Parathyroid adenoma (tissue), 2 donors: ENCODE results near the gene ZNF554.
A peak's percentile ranks its signal among the peaks of the same experiment; 100 is the strongest.

ENCODE experiments used
- H2AFZ ChIP-seq: fragments of 300-600 bp; sonication (generic); one replicate; pipeline ENCODE4 v1.7.0; 2017; ENCODE audit warnings: antibody characterized with exemption, mild to moderate bottlenecking
- H3K27ac ChIP-seq: fragments of 300-600 bp; sonication (generic); one replicate; pipeline ENCODE4 v1.7.0; 2017
- H3K27me3 ChIP-seq: fragments of 300-600 bp; sonication (generic); one replicate; pipeline ENCODE4 v1.7.0; 2017; ENCODE audit warnings: low read length; ENCODE audit not compliant: control insufficient read depth, insufficient read depth
- H3K36me3 ChIP-seq: fragments of 300-600 bp; sonication (generic); one replicate; pipeline ENCODE4 v1.7.0; 2017; ENCODE audit warnings: low read length; ENCODE audit not compliant: control insufficient read depth, insufficient read depth
- H3K4me1 ChIP-seq: fragments of 300-600 bp; sonication (generic); one replicate; pipeline ENCODE4 v1.7.0; 2017; ENCODE audit warnings: control low read depth
- H3K4me2 ChIP-seq: fragments of 300-600 bp; sonication (generic); one replicate; pipeline ENCODE4 v1.7.0; 2017; ENCODE audit warnings: low read length
- H3K4me3 ChIP-seq: fragments of 300-600 bp; sonication (generic); one replicate; pipeline ENCODE4 v1.7.0; 2017; ENCODE audit warnings: low read depth, low read length
- H3K79me2 ChIP-seq: fragments of 300-600 bp; sonication (generic); one replicate; pipeline ENCODE4 v1.7.0; 2017; ENCODE audit warnings: control low read depth
- H3K9ac ChIP-seq: fragments of 300-600 bp; sonication (generic); one replicate; pipeline ENCODE4 v1.7.0; 2017; ENCODE audit warnings: mild to moderate bottlenecking
- H3K9me3 ChIP-seq: fragments of 300-600 bp; sonication (generic); one replicate; pipeline ENCODE4 v1.7.0; 2017; ENCODE audit warnings: low read length; ENCODE audit not compliant: control insufficient read depth
- CTCF ChIP-seq: fragments of 300-600 bp; sonication (generic); IDR thresholded peaks from one replicate; pipeline ENCODE4 v1.7.0; 2017; ENCODE audit warnings: antibody characterized with exemption, mild to moderate bottlenecking
- donor health status: primary hyperparathyroidism.

Gene ZNF554

GRCh38 chr19:2774953-2775555 lies 44.6 kb upstream of the ZNF554 start:
- no peak overlapping the region for H3K4me3 ChIP-seq
- TF ChIP-seq CTCF, result no peak
- no peaks in the 10 kb centered on the region for H3K4me1 ChIP-seq
- peak overlapping the region; percentile 71 for H3K27ac ChIP-seq
- H3K27me3 ChIP-seq, result no peaks in the 10 kb centered on the region
- no peak overlapping the region for H3K9ac ChIP-seq
- H2AFZ ChIP-seq, result no peak overlapping the region
- H3K36me3 ChIP-seq, result no peaks in the 10 kb centered on the region
- no peaks in the 10 kb centered on the region for H3K9me3 ChIP-seq
- H3K79me2 ChIP-seq, result peaks cover 83% of the 10 kb centered on the region
- peak overlapping the region; percentile 38 for H3K4me2 ChIP-seq

DNA sequence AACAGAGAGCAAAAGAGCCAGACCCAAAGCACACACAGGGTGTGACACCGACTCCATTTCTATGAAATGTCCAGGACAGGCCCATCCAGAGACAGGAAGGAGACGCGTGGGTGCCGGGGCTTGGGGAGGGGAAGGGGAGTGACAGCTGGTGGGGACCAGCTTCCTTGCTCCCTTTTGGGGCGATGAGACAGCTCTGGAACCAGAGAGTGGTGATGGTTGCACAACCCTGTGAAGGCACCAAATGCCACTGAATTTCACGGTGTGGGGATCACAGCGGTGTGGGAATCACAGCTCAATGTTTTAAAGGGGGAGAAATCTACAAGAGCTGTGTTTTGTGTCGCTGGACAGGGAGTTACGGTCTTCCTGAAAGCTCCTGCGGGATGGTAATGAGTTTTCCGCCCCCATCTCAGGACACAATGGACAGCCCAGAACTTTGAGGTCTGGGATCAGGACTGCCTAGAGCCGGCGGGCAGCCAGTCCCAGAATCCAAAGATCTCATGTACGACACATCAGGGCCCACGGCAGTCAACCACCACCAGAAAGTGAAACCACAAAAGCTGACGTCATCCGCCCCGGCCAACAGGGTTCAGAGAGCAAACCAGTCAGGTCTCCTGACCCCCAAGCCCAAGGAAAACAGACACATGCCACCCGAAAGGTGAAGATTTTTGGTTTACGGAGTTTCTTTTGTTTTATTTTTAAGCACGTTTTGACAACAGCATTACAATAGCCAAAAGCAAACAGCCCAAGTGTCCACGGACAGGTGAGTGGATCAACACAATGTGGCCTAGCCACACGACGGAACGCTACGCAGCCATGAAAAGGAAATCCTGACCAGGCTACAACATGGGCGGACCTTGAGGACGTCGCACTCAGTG lies 43.9 kb upstream of the ZNF554 start:
- no peak for TF ChIP-seq CTCF
- no peaks in the 10 kb centered on the region for H3K9me3 ChIP-seq
- no peaks in the 10 kb centered on the region for H3K27me3 ChIP-seq
- peak overlapping the region; percentile 71 for H3K27ac ChIP-seq
- H3K36me3 ChIP-seq, result no peaks in the 10 kb centered on the region
- no peak overlapping the region for H2AFZ ChIP-seq
- no peaks in the 10 kb centered on the region for H3K4me1 ChIP-seq
- H3K4me3 ChIP-seq, result no peak overlapping the region
- no peak overlapping the region for H3K9ac ChIP-seq
- peak overlapping the region; percentile 38 for H3K4me2 ChIP-seq
- H3K79me2 ChIP-seq, result peaks cover 83% of the 10 kb centered on the region

DNA sequence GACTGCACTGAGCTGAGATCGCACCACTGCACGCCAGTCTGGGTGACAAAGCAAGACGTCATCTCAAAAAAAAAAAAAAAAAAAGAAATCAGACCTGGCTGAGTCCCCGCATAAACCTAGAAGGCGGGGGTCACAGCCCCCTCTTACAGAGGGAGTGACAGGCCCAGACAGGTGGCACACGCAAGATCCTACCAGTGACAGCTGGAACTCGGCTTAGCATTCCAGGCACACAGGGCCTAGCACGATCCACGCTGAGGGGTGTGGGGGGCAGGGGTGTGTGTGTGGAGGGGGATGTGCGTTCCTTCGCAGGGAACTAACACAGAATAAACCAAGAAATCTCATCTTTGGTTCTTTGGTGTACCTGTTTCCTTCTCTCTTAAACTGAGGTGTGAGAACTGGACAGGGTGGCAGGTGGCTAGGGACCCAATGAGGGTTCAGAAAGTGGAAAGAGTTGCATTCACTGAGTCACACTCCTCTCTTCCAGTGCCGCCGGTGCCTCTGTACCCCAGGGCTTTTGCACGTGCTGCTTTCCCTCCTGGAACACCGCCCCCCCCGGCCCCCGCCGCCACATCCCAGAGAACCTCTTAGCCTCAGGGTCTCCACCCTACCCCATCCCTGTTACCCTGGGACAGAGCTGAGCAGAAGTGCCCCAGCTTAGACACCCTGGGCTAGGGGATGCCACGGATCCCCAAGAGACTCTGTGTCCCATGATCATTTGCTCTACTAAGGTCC lies 41.5 kb upstream of the ZNF554 start:
- Histone ChIP-seq H2AFZ (no peak overlapping the region), H3K27me3 (no peaks in the 10 kb centered on the region), H3K36me3 (no peaks in the 10 kb centered on the region), H3K4me2 (no peak overlapping the region), H3K9me3 (no peaks in the 10 kb centered on the region), H3K27ac (no peak overlapping the region), H3K9ac (no peak overlapping the region), H3K4me3 (no peak overlapping the region), H3K4me1 (peaks cover 4% of the 10 kb centered on the region), H3K79me2 (peaks cover 88% of the 10 kb centered on the region)
- no peak for TF ChIP-seq CTCF

DNA sequence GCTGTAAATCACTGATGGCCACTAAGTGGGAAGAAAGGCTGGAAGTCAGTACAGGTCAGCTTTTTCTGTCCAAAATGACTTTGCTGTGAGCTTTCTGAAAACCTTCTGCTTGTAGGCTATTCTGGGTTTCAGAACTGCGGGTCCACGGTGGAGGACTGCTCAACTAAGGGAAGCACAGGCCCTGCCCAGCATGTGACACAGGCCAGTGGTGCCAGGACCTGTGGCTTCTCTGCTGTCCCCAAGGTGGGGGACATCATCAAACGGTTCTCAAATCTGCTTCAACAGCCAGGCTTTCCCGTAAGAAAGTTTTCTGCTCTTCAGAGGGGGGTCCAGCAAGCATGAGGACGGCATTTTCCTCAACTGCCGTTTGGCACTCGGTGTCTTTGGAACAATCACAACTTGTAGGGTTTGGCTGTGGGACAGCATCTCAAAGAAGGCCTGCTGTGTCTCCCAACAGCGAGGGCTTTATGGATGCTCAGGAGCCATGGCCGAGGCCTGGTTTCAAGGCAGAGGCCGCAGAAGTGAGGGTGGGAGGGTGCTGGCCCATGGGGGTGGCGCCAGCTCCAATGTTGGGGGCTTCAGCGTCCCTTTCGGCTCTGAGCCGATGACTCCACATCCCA lies 40.4 kb upstream of the ZNF554 start:
- Histone ChIP-seq H3K36me3 (no peaks in the 10 kb centered on the region), H3K4me3 (no peak overlapping the region), H3K27me3 (no peaks in the 10 kb centered on the region), H3K27ac (no peak overlapping the region), H3K79me2 (peaks cover 86% of the 10 kb centered on the region), H2AFZ (no peak overlapping the region), H3K9ac (no peak overlapping the region), H3K4me2 (no peak overlapping the region), H3K4me1 (peaks cover 4% of the 10 kb centered on the region), H3K9me3 (no peaks in the 10 kb centered on the region)
- no peak for TF ChIP-seq CTCF
